K562 treated with DMSO at 1 percent for 12 hours (cell line): ENCODE results near the gene SERPINI2. TPM values are rescaled to one million over a fixed set of nuclear protein-coding genes. Genes with fewer than 3 reads are reported as not detected.

Experiments used
- total RNA-seq: library from RNA; unstranded; fragments of 300-600 nt; gene quantifications from 2 replicates; pipeline ENCODE4 v1.2.3, GENCODE V29; 2022; ENCODE audit not compliant: insufficient read depth

The SERPINI2 gene
- total RNA-seq, result not detected in 2 replicates

DNA sequence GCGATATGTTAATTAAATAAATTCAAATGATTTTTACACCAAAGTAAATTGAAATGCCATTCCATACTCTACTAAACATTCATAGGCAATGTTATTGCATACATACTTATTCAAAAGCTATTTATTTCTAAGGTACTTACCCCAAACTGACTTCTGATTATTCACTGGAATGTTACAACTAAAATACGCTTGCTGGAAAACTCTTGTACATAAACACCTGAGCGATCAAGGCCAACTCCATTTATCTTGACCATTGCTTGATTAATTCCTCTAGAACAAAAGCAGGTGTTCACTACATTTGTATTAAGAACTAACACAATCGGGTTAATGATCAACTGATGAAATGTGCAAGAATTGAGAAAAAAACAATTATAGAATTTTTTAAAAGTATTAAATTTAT is at the start of gene SERPINI2:
Gene SERPINI2, minus strand, starts transcription at position 180 of the 400 bp plus-strand sequence. CDS start 2,208 bp downstream, outside the sequence.

Other genes with a start within 250 kb of the SERPINI2 start
- gene ZBBX, start 93.7 kb downstream of the SERPINI2 start, total RNA-seq, result not detected in 2 replicates
- not detected in 2 replicates for gene WDR49, start 179.9 kb upstream of the SERPINI2 start, total RNA-seq